Fibroblast of skin of abdomen (primary cell): ENCODE results near the gene B3GLCT.

ENCODE experiments used
- DNase-seq: peaks from one replicate; pipeline ENCODE4 v3.0.0-alpha.2; 2013

B3GLCT gene

GRCh38 chr13:31224963-31225559, 25.3 kb downstream of the B3GLCT start:
- no peak for DNase-seq

- no peak for DNase-seq
These were observed 26.4 kb downstream of the B3GLCT start for GRCh38 chr13:31225998-31226675.

GRCh38 chr13:31227063-31227462, 27.3 kb downstream of the B3GLCT start:
- DNase-seq: peak; percentile 13

GRCh38 chr13:31227870-31228269, 28.1 kb downstream of the B3GLCT start:
- no peak for DNase-seq

GRCh38 chr13:31234729-31235128, 35.0 kb downstream of the B3GLCT start:
- DNase-seq: no peak

GRCh38 chr13:31236211-31236786, 36.5 kb downstream of the B3GLCT start:
- DNase-seq: peak; percentile 36

GRCh38 chr13:31240921-31241320, 41.1 kb downstream of the B3GLCT start:
- no peak for DNase-seq

- DNase-seq: no peak
These were observed 42.6 kb downstream of the B3GLCT start for GRCh38 chr13:31242367-31242766.

GRCh38 chr13:31242916-31243315, 43.1 kb downstream of the B3GLCT start:
- peak; percentile 9 for DNase-seq

GRCh38 chr13:31245598-31246373, 46.0 kb downstream of the B3GLCT start:
- no peak for DNase-seq

GRCh38 chr13:31246918-31247317, 47.1 kb downstream of the B3GLCT start:
- DNase-seq: no peak

GRCh38 chr13:31248361-31248760, 48.6 kb downstream of the B3GLCT start:
- no peak for DNase-seq

- DNase-seq: no peak
These were observed 49.3 kb downstream of the B3GLCT start for GRCh38 chr13:31248965-31249539.

- DNase-seq: no peak
These were observed 50.7 kb downstream of the B3GLCT start for GRCh38 chr13:31250435-31250834.

GRCh38 chr13:31261241-31261640, 61.5 kb downstream of the B3GLCT start:
- no peak for DNase-seq

- no peak for DNase-seq
These were observed 63.6 kb downstream of the B3GLCT start for GRCh38 chr13:31263346-31263745.

GRCh38 chr13:31264151-31264550, 64.4 kb downstream of the B3GLCT start:
- no peak for DNase-seq

- no peak for DNase-seq
These were observed 67.5 kb downstream of the B3GLCT start for GRCh38 chr13:31267126-31267784.

- DNase-seq: peak; percentile 60
These were observed 74.6 kb downstream of the B3GLCT start for GRCh38 chr13:31274390-31274789.

GRCh38 chr13:31276421-31276820, 76.6 kb downstream of the B3GLCT start:
- peak; percentile 10 for DNase-seq

- DNase-seq: no peak
These were observed 79.1 kb downstream of the B3GLCT start for GRCh38 chr13:31278869-31279268.

GRCh38 chr13:31282741-31283455, 83.1 kb downstream of the B3GLCT start:
- no peak for DNase-seq
